ENCODE results near the gene TRIM47. TPM values are rescaled to one million over a fixed set of nuclear protein-coding genes. Genes with fewer than 3 reads are reported as not detected.

TRIM47 gene
- total and polyA plus RNA-seq, 8 donors = 3.5 to 40.4 (median 18.1) TPM

- H3K9me3 ChIP-seq = no peaks in the 10 kb centered on the region
- peaks cover 29 to 88% (median 74%) of the 10 kb centered on the region in 4 donors for H3K36me3 ChIP-seq
- TF ChIP-seq CTCF (IDR thresholded peaks at IDR 0.05) = no peak
- no peak for TF ChIP-seq POLR2AphosphoS5 (IDR thresholded peaks at IDR 0.05)
- H3K27me3 ChIP-seq = no peaks in the 10 kb centered on the region
- no peak for DNase-seq
- intact Hi-C loops (cut with DNase I; ENCODE audit: low total_unique reads) = no loop called here
- WGBS, 5 donors = 70 to 80% (median 77%) methylated on average over 14 of the region's 14 CpGs
- H3K27ac ChIP-seq = peak overlapping the region in 4 of 5 donors; percentile 69 to 79 (median 74)
- H3K4me1 ChIP-seq = peaks cover 23 to 48% (median 34%) of the 10 kb centered on the region in 4 donors
- no peak overlapping the region for H3K4me3 ChIP-seq
These were observed 51.6 kb downstream of the TRIM47 start for GRCh38 chr17:75826561-75827307.

GRCh38 chr17:75825748-75826370 lies 52.5 kb downstream of the TRIM47 start:
- DNase-seq = no peak

GRCh38 chr17:75825149-75825552 lies 53.2 kb downstream of the TRIM47 start:
- intact Hi-C loops (cut with DNase I; ENCODE audit: low total_unique reads) = no loop called here
- 85 to 92% (median 90%) methylated on average over 2 to 13 of the region's 13 CpGs for WGBS, 5 donors
- DNase-seq = peak in 1 of 2 donors; percentile 62
- peaks cover 34 to 88% (median 76%) of the 10 kb centered on the region in 4 donors for H3K36me3 ChIP-seq
- H3K27ac ChIP-seq = peak overlapping the region in 2 of 5 donors; percentile 35 to 56
- no peak overlapping the region for H3K4me3 ChIP-seq
- H3K27me3 ChIP-seq = no peaks in the 10 kb centered on the region
- TF ChIP-seq CTCF (IDR thresholded peaks at IDR 0.05) (no peak), POLR2AphosphoS5 (IDR thresholded peaks at IDR 0.05) (no peak), EP300 (IDR thresholded peaks at IDR 0.05) (no peak), POLR2A (IDR thresholded peaks at IDR 0.05) (no peak)
- H3K4me1 ChIP-seq = peaks cover 23 to 47% (median 41%) of the 10 kb centered on the region in 4 donors
- H3K9me3 ChIP-seq = no peaks in the 10 kb centered on the region

More at GRCh38 chr17:75825748-75826370, 52.5 kb downstream of the TRIM47 start:
- WGBS, 5 donors = 85 to 93% (median 85%) methylated on average over 7 to 12 of the region's 12 CpGs
- Histone ChIP-seq H3K4me3 (no peak overlapping the region), H3K27ac (peak overlapping the region in 2 of 5 donors; percentile 46 to 69), H3K4me1 (peaks cover 23 to 47% (median 41%) of the 10 kb centered on the region in 4 donors), H3K9me3 (no peaks in the 10 kb centered on the region), H3K27me3 (no peaks in the 10 kb centered on the region), H3K36me3 (peaks cover 32 to 88% (median 76%) of the 10 kb centered on the region in 4 donors)
- TF ChIP-seq CTCF (IDR thresholded peaks at IDR 0.05) (no peak), POLR2AphosphoS5 (IDR thresholded peaks at IDR 0.05) (no peak), EP300 (IDR thresholded peaks at IDR 0.05) (no peak), POLR2A (IDR thresholded peaks at IDR 0.05) (no peak)
- intact Hi-C loops (cut with DNase I; ENCODE audit: low total_unique reads) = no loop called here

- intact Hi-C loops (cut with DNase I; ENCODE audit: low total_unique reads) = no loop called here
- WGBS, 5 donors = 43 to 64% (median 55%) methylated on average over 2 of the region's 2 CpGs
- peaks cover 34 to 88% (median 76%) of the 10 kb centered on the region in 4 donors for H3K36me3 ChIP-seq
These were observed 53.7 kb downstream of the TRIM47 start for GRCh38 chr17:75824666-75825065.

More at GRCh38 chr17:75824666-75825065, 53.7 kb downstream of the TRIM47 start:
- H3K27ac ChIP-seq = peak overlapping the region in 2 of 5 donors; percentile 35 to 56
- H3K27me3 ChIP-seq = no peaks in the 10 kb centered on the region
- H3K4me1 ChIP-seq = peaks cover 23 to 47% (median 41%) of the 10 kb centered on the region in 4 donors
- no peak for TF ChIP-seq POLR2A (IDR thresholded peaks at IDR 0.05)
- no peak for TF ChIP-seq CTCF (IDR thresholded peaks at IDR 0.05)
- no peak for TF ChIP-seq EP300 (IDR thresholded peaks at IDR 0.05)
- H3K9me3 ChIP-seq = no peaks in the 10 kb centered on the region
- no peak overlapping the region for H3K4me3 ChIP-seq
- DNase-seq = peak in 1 of 2 donors; percentile 69

Other genes starting within 250 kb of the TRIM47 start
- gene SMIM5, start 245.1 kb downstream of the TRIM47 start, total RNA-seq = 10 to 100 TPM in 1 of 5 donors, 1 to 10 TPM in 1, under 1 TPM in 1, not detected in 2; 0.58 to 12.7 (median 3.6) TPM
- gene SMIM5, start 245.1 kb downstream of the TRIM47 start, polyA plus RNA-seq = 10 to 100 TPM in 1 of 3 donors, 1 to 10 TPM in 2; 5.9 to 29.5 (median 10.0) TPM
- 100 to 1,000 TPM in 2 of 5 donors, 10 to 100 TPM in 3; 21.4 to 229 (median 46.7) TPM for gene RECQL5, start 211.4 kb downstream of the TRIM47 start, total RNA-seq
- gene RECQL5, start 211.4 kb downstream of the TRIM47 start, polyA plus RNA-seq = 10 to 100 TPM; 29.6 to 61.4 (median 50.8) TPM
- gene SAP30BP, start 211.2 kb downstream of the TRIM47 start, total RNA-seq = 100 to 1,000 TPM in 2 of 5 donors, 10 to 100 TPM in 3; 24.6 to 154 (median 72.9) TPM
- 10 to 100 TPM; 59.0 to 82.5 (median 72.8) TPM for gene SAP30BP, start 211.2 kb downstream of the TRIM47 start, polyA plus RNA-seq
- gene ITGB4, start 157.1 kb downstream of the TRIM47 start, total RNA-seq = 100 to 1,000 TPM in 4 of 5 donors, 10 to 100 TPM in 1; 66.8 to 137 (median 132) TPM
- gene ITGB4, start 157.1 kb downstream of the TRIM47 start, polyA plus RNA-seq = 10 to 100 TPM; 33.6 to 66.1 (median 60.3) TPM
- 10 to 100 TPM in 4 of 5 donors, 1 to 10 TPM in 1; 7.6 to 57.1 (median 27.5) TPM for gene GALK1, start 113.4 kb downstream of the TRIM47 start, total RNA-seq
- gene GALK1, start 113.4 kb downstream of the TRIM47 start, polyA plus RNA-seq = 10 to 100 TPM; 32.7 to 41.0 (median 40.6) TPM
- 100 to 1,000 TPM in 1 of 5 donors, 10 to 100 TPM in 3, 1 to 10 TPM in 1; 3.5 to 102 (median 33.0) TPM for gene UNK, start 93.8 kb downstream of the TRIM47 start, total RNA-seq
- gene UNK, start 93.8 kb downstream of the TRIM47 start, polyA plus RNA-seq = 10 to 100 TPM; 13.5 to 17.3 (median 15.1) TPM
- gene UNC13D, start 34.2 kb downstream of the TRIM47 start, total RNA-seq = 10 to 100 TPM in 4 of 5 donors, 1 to 10 TPM in 1; 9.0 to 45.5 (median 25.5) TPM
- gene UNC13D, start 34.2 kb downstream of the TRIM47 start, polyA plus RNA-seq = 10 to 100 TPM in 2 of 3 donors, 1 to 10 TPM in 1; 6.4 to 18.5 (median 17.9) TPM
- gene WBP2, start 23.2 kb downstream of the TRIM47 start, total RNA-seq = 100 to 1,000 TPM in 1 of 5 donors, 10 to 100 TPM in 4; 28.6 to 122 (median 46.1) TPM
- 100 to 1,000 TPM in 1 of 3 donors, 10 to 100 TPM in 2; 87.3 to 104 (median 98.6) TPM for gene WBP2, start 23.2 kb downstream of the TRIM47 start, polyA plus RNA-seq
- 10 to 100 TPM in 3 of 5 donors, 1 to 10 TPM in 1, not detected in 1; 9.2 to 26.6 (median 16.9) TPM for gene TRIM65, start 18.4 kb upstream of the TRIM47 start, total RNA-seq
- gene TRIM65, start 18.4 kb upstream of the TRIM47 start, polyA plus RNA-seq = 10 to 100 TPM in 1 of 3 donors, 1 to 10 TPM in 2; 8.1 to 10.6 (median 9.5) TPM
- 100 to 1,000 TPM in 1 of 5 donors, 10 to 100 TPM in 3, 1 to 10 TPM in 1; 9.3 to 244 (median 29.9) TPM for gene MRPL38, start 26.3 kb upstream of the TRIM47 start, total RNA-seq
- 10 to 100 TPM; 54.2 to 89.2 (median 73.9) TPM for gene MRPL38, start 26.3 kb upstream of the TRIM47 start, polyA plus RNA-seq
- 10 to 100 TPM in 4 of 5 donors, 1 to 10 TPM in 1; 3.8 to 21.7 (median 19.6) TPM for gene FBF1, start 62.5 kb upstream of the TRIM47 start, total RNA-seq
- gene FBF1, start 62.5 kb upstream of the TRIM47 start, polyA plus RNA-seq = 10 to 100 TPM in 1 of 3 donors, 1 to 10 TPM in 2; 1.7 to 10.4 (median 6.8) TPM
- gene ACOX1, start 100.6 kb upstream of the TRIM47 start, total RNA-seq = 100 to 1,000 TPM in 1 of 5 donors, 10 to 100 TPM in 4; 28.1 to 133 (median 71.8) TPM
- gene ACOX1, start 100.6 kb upstream of the TRIM47 start, polyA plus RNA-seq = 10 to 100 TPM; 11.9 to 26.5 (median 20.6) TPM
- 100 to 1,000 TPM in 1 of 5 donors, 10 to 100 TPM in 3, not detected in 1; 14.2 to 121 (median 19.3) TPM for gene TEN1, start 100.7 kb upstream of the TRIM47 start, total RNA-seq
- gene TEN1, start 100.7 kb upstream of the TRIM47 start, polyA plus RNA-seq = 10 to 100 TPM; 37.1 to 66.6 (median 52.4) TPM
- 10 to 100 TPM in 1 of 5 donors, 1 to 10 TPM in 3, not detected in 1; 3.1 to 20.4 (median 7.3) TPM for gene CDK3, start 122.3 kb upstream of the TRIM47 start, total RNA-seq
- 10 to 100 TPM in 1 of 3 donors, 1 to 10 TPM in 2; 7.3 to 17.2 (median 8.2) TPM for gene CDK3, start 122.3 kb upstream of the TRIM47 start, polyA plus RNA-seq
- 10 to 100 TPM in 2 of 5 donors, 1 to 10 TPM in 3; 1.2 to 89.8 (median 9.7) TPM for gene EVPL, start 148.7 kb upstream of the TRIM47 start, total RNA-seq
- 100 to 1,000 TPM in 1 of 3 donors, 1 to 10 TPM in 2; 1.8 to 105 (median 8.2) TPM for gene EVPL, start 148.7 kb upstream of the TRIM47 start, polyA plus RNA-seq
- 10 to 100 TPM; 24.6 to 49.8 (median 47.8) TPM for gene SRP68, start 193.9 kb upstream of the TRIM47 start, total RNA-seq
- 10 to 100 TPM; 36.9 to 46.4 (median 39.3) TPM for gene SRP68, start 193.9 kb upstream of the TRIM47 start, polyA plus RNA-seq
- not detected for gene GALR2, start 196.2 kb upstream of the TRIM47 start, total RNA-seq
- gene GALR2, start 196.2 kb upstream of the TRIM47 start, polyA plus RNA-seq = under 1 TPM in 1 of 3 donors, not detected in 2; 0.48 TPM
- gene ZACN, start 200.6 kb upstream of the TRIM47 start, total RNA-seq = not detected
- gene ZACN, start 200.6 kb upstream of the TRIM47 start, polyA plus RNA-seq = 1 to 10 TPM in 2 of 3 donors, under 1 TPM in 1; 1.00 to 1.9 (median 1.4) TPM
- 100 to 1,000 TPM in 2 of 5 donors, 10 to 100 TPM in 3; 65.7 to 280 (median 80.3) TPM for gene EXOC7, start 225.2 kb upstream of the TRIM47 start, total RNA-seq
- gene EXOC7, start 225.2 kb upstream of the TRIM47 start, polyA plus RNA-seq = 10 to 100 TPM; 31.8 to 47.2 (median 33.2) TPM

All from stomach (tissue), 9 donors.